GM21619 (cell line): ENCODE results near the gene B9D2.
"Not testable (repeated sequence)": the region's sequence is repeated elsewhere in the genome, so short reads cannot be mapped to it uniquely, and the experiment has no call there.

Experiments used
- ATAC-seq: cut with Tn5 transposase; IDR thresholded peaks from one replicate; pipeline ENCODE4 v1.9.1; 2021; ENCODE audit not compliant: unreplicated experiment

The B9D2 gene

GRCh38 chr19:41355802-41356201 lies 8.1 kb downstream of the B9D2 start:
- no peak for ATAC-seq

- ATAC-seq = no peak
Observed at GRCh38 chr19:41355035-41355434, 8.9 kb downstream of the B9D2 start.

DNA sequence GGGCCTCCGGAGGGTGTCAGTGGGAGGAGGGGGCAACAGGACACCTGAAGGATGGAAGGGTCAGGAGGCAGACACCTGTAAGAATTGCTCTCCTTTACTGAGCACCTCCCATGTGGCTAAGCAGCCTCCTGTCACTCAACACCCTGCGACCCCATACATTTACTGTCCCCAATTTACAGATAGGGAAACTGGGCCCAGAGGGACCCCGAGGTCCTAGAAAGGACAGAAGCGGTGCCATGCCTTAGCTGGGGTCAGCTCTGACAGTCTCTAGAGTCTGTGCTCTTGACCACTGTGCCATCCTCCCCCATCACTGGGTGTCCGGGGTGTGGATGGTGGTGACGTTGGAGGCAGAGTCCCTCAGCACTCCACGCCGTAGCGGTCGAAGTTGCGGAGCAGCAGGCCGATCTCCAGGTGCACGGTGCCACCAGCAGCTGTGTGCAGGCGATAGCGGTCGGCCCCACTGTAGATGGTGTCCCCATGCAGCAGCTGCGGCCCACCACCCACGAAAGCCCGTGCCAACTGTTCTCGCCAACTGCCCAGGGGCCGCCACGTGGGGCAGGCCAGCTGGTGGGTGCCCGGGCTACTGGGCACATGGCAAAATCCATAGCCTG lies 9.5 kb downstream of the B9D2 start:
- ATAC-seq = no peak

DNA sequence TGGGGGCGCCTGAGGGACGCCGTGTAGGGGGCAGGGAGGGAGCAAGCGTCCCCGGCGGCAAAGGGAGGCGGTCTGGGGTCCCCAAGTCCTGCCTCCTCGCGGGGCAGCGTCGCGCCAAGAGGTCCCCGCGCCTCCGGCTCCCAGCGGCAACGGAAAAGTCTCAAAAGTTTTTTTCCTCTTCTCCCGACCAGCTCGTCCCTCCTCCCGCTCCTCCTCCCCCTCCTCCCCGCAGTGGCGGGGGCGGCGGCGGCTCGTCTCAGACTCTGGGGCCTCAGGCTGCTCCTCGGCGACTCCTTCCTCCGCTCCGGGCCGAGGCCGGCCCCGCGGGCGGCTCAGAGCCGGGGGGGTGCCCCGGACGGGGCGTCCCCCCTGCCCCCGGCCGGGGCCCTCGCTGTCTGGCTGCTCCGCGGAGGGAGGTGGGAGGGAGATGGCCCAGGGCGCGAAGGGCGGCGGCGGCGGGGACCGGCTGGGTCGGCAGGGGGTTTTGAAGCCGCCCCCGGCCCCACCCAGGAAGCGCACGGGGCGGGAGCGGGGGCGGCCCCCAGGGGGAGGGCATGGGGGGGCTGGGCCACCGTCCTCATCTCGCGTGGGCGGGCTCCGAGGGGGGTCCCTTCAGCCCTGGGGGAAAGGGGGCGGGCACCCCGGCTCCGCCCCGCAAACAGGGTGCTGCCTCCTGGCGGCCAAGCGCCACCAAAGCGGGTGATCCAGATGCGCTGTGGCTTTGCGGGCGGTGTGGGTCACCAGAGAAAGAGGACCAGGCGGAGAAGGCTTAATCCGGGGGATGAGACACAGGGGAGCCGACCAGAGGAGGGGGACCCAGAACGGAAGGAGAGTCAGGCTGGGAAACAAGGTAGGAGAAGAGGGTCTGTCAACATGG lies 10.2 kb downstream of the B9D2 start, which contains the start of gene TGFB1:
TGFB1 (minus strand) TSS at position 457 of the 877 bp plus-strand sequence. CDS start 878 bp downstream, outside the sequence.
- peak; percentile 38 for ATAC-seq

DNA sequence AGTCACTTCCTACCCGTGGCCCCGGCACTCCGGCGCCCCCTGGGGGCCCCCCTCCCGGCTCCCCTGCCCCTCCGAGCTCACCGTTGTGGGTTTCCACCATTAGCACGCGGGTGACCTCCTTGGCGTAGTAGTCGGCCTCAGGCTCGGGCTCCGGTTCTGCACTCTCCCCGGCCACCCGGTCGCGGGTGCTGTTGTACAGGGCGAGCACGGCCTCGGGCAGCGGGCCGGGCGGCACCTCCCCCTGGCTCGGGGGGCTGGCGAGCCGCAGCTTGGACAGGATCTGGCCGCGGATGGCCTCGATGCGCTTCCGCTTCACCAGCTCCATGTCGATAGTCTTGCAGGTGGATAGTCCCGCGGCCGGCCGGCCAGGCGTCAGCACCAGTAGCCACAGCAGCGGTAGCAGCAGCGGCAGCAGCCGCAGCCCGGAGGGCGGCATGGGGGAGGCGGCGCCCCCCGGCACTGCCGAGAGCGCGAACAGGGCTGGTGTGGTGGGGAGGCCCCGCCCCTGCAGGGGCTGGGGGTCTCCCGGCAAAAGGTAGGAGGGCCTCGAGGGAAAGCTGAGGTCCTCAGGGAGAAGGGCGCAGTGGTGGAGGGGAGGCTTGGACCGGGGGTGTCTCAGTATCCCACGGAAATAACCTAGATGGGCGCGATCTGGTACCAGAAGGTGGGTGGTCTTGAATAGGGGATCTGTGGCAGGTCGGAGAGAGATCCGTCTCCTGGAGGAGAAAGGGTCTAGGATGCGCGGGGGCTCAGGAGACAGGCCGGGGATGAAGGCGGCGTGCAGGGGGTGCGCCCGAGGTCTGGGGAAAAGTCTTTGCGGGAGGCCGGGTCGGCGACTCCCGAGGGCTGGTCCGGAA lies 11.1 kb downstream of the B9D2 start:
- no peak for ATAC-seq

- ATAC-seq = no peak
Observed at GRCh38 chr19:41352279-41352608, 11.7 kb downstream of the B9D2 start.

DNA sequence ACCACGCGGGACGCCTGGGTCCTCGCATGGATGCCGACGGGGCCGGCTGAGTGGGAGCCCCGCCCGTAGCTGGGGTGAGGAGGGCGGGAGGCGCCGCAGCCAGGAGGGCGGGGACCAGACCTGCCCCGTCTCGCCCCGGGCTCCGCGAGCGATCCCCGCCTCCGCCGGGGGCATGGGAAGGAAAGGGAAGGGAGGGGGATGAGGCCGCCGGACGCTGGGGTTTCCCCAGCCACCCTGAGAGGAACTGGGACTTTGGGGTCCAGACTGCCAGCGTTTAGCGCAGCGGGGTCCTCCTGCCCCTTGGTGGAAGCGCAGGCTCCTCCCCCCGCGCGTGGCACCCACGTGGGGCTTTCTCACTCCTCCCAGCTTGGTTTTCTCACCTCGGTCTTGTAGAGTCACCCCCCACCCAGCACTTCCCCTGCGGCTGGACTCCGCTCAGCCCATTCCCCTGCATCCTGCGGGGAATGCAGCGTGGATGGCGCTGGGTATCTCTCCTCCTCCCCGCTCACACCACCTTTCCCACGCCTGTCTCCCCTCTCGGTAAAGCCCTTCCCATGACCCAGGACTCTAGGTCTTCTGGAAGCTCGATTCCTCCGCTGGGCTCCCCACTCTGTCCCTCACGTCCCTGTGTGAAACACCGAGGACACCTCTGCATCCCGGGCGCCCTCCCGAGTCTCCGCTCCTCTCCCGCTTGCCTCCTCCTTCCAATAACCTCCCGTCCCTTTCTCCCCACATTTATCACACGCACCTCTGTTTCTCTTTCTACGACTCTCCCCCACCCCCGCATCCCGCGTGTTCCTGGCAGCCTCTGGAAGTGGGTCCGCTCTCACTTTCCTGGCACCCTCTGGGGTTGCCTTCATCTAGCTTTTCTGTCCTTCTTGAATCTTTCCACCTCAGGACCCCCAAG lies 12.4 kb downstream of the B9D2 start:
- peak; percentile 28 for ATAC-seq

DNA sequence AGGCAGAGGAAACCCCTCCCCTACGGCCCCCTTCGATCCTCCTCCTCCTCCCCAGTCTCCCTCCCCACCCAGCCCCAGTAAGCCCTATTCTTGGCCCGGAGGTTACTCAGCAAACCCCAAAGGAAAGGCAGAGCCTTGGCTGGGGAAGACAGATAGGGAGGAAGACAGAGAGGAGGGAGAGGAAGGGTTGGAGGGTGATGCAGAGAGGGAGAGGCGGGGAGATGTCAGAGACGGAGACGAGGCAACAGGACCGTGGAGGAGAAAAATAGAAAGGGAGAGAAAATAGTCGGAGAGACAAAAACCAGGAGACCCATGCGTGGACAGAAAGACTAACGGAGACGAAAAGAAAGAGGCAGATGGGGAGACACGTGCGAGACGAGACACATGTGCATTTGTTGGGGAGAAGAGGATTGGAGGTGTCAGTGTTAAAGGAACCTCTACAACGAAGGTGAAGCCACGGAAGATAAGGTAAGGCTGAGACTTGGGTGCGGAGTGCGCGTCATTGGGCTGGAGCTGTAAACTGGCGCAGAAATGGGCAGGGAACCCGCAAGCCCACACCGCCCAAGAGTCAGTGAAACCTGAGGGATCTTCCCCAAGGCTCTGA lies 13.1 kb downstream of the B9D2 start:
- no peak for ATAC-seq

DNA sequence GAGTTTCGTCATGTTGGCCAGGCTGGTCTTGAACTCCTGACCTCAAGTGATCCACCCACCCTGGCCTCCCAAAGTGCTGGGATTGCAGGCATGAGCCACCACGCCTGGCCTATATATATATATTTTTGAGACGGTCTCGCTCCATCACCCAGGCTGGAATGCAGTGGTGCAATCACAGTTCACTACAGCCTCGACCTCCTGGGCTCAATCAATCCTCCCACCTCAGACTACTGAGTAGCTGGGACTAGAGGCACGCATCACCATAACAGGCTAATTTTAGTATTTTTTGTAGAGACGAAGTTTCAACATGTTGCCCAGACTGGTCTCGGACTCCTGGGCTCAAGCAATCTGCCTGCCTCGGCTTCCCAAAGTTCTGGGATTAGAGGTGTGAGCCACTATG lies 17.0 kb downstream of the B9D2 start:
- not testable (repeated sequence) for ATAC-seq

- ATAC-seq = no peak
Observed at GRCh38 chr19:41344162-41344561, 19.8 kb downstream of the B9D2 start.

DNA sequence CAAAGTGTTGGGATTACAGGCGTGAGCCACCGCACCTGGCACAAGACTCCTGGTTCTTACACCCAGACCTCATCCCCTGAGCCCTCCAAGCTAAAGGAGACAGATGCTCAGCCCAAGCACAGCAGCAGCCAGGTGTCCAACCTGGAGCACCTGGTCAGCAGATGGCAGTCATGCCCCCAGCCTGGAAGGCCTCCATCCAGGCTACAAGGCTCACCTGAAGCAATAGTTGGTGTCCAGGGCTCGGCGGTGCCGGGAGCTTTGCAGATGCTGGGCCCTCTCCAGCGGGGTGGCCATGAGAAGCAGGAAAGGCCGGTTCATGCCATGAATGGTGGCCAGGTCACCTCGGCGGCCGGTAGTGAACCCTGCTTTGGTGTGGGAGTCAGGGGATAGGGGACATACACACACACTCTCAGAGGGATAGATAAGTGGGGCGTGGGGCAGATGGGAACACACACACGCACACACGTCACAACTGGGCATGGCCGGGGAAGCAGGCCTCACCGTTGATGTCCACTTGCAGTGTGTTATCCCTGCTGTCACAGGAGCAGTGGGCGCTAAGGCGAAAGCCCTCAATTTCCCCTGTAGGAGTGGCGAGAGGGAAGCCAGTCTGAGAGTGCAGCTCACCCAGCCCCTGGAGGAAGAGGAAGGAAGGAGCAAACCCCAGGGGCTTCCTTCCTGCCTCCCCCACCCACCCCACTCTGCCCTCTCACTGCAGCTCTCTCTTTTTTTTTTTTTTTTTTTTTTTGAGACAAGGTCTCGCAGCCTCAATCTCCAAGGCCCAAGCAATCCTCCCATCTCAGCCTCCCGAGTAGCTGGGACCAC lies 22.1 kb downstream of the B9D2 start:
- no peak for ATAC-seq

GRCh38 chr19:41339936-41340335 lies 24.0 kb downstream of the B9D2 start:
- no peak for ATAC-seq

GRCh38 chr19:41335467-41335866 lies 28.5 kb downstream of the B9D2 start:
- no peak for ATAC-seq

DNA sequence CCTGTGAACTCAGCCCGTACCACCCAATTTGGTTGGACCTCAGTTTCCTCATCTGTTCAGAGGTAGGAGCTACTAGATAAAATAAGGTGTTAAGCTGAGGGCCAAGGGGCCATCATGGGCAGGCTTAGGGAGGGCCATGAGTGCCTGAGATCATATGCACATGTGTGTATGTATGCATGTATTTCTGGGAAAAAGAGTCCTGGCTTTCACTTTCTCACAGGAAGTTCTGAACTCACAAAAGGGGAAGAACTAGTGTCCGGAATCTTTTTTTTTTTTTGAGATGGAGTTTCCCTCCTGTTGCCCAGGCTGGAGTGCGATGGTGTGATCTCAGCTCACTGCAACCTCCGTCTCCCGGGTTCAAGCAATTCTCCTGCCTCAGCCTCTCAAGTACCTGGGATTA lies 29.2 kb downstream of the B9D2 start:
- no peak for ATAC-seq

DNA sequence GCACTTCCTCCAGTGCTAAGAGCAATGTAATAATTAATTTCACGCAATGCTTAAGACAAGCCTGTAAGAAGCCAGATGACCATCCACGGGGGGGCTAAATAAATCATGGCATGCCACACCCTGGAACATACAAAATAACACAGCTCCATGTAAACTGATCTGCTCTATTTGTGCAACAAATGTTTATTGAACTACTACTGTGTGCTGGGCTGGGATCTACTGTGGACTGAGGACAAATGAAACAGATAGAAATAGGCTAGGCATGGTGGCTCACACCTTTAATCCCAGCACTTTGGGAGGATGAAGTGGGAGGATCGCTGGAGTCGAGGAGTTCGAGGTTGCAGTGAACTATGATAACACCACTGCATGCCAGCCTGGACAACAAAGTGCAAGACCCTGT lies 31.5 kb downstream of the B9D2 start:
- ATAC-seq = no peak

GRCh38 chr19:41332000-41332399 lies 31.9 kb downstream of the B9D2 start:
- no peak for ATAC-seq

- no peak for ATAC-seq
Observed at GRCh38 chr19:41330946-41331678, 32.8 kb downstream of the B9D2 start.

DNA sequence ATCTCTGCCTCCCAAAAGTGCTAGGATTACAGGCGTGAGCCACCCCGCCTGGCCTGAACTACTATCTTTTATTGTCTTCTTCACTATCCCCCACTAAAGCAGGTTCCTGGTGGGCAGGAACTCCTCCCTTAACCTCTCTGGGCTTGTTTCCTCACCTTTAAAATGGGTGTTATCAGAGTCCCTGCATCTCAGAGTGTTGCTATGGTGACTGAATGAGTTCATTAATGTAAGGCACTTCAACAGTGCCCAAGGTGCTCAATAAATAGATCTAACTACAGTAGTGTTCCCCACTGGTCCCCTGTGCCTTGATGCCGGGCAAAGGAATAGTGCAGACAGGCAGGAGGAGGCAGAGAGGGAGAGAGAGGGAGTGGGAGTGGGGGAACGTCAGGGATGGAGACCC lies 33.5 kb downstream of the B9D2 start:
- no peak for ATAC-seq

DNA sequence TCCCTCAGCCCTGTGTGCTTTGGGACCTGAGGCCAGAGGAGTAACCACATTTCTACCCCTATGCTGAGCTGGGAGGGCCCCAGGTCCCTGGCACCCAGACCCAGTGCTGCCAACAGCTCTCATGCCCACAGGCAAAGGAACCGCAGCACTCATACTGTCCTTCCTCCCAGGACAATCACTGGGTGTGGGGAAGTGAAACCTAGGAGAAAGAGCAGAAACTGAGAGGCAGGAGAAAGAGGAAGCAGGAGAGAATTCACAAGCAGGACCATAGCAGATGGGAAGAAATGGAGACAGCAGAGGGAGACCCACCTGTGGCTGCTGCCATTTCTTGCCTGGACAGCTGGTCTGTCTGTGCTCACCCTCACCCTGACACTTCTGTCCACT lies 35.1 kb downstream of the B9D2 start:
- no peak for ATAC-seq
